Measurements from ENCODE around the gene KIAA0408. TPM values are rescaled to one million over a fixed set of nuclear protein-coding genes. Genes with fewer than 3 reads are reported as not detected.

Gene KIAA0408
- total RNA-seq, 1 experiment from 2014 or later: 0.25 TPM

DNA sequence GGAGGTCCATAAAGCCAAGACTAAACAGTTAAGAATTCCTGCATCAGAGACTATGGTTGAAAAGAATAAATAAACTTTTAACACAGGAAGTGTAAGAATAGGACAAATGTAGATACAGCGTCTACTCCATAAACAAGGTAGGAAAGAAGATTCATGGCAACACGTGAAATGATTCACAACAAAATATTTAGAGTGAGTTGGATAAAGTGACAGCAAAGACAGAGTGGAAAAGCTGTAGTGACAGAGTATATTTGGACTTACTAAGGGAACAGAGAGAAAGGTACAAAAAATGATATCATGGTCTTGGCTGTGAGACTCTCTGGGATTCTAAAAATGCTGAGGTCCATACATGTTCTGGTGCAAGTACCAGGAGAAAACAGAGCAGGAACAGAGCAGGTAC is 21.9 kb upstream of the KIAA0408 start (continued):
- no peak for TF ChIP-seq SIN3A (IDR thresholded peaks at IDR 0.05; ENCODE audit: low read depth)

DNA sequence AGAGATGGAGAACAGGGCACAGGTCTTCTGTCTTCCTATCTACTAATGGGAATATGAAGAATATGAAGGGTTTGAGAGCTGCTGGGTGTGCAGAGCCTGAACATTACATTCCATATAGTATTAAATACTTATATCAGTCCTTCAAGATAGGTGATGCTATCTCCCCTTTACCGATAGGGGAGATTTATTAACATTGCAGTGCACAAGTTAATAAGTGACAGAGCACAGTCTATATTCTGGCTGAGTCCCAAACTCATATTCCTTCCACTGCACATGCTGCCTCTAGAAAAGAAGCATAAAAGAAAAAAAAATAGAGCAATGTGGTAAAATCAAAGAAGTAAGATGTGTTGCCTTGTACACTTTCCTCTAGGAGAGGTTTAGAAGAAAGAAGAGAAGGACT is 18.5 kb upstream of the KIAA0408 start:
- Histone ChIP-seq H3K36me3 (ENCODE audit: control insufficient read depth in 1 of 2, insufficient read depth in 2 of 2, low read length in 2 of 2) (no peaks in the 10 kb centered on the region), H3K79me2 (ENCODE audit: insufficient read depth, low read length) (no peaks in the 10 kb centered on the region), H3K9me3 (ENCODE audit: control insufficient read depth in 1 of 2, insufficient read depth in 1 of 2, low read depth in 1 of 2, low read length in 2 of 2) (no peaks in the 10 kb centered on the region), H3K27me3 (ENCODE audit: insufficient read depth, low read length) (no peaks in the 10 kb centered on the region), H2AFZ (ENCODE audit: low read depth, low read length, poor library complexity, severe bottlenecking) (no peak overlapping the region), H3K9ac (ENCODE audit: low read length) (no peak overlapping the region), H3K4me3 (replicated peaks in 1 of 2; ENCODE audit: low read depth in 1 of 2, low read length in 2 of 2) (no peak overlapping the region), H3K27ac (ENCODE audit: low read depth, low read length) (no peak overlapping the region), H3K4me2 (ENCODE audit: low read length) (no peak overlapping the region), H3K9me2 (ENCODE audit: insufficient read depth) (no peaks in the 10 kb centered on the region), H4K20me1 (ENCODE audit: insufficient read depth) (no peaks in the 10 kb centered on the region), H3K4me1 (ENCODE audit: control insufficient read depth in 1 of 2, insufficient read depth in 2 of 2, low read length in 2 of 2) (peaks cover 0 to 7% of the 10 kb centered on the region in 2 experiments; a peak in 1 of 4 replicates)
- intact Hi-C loops (cut with micrococcal nuclease): no loop called here
- no TSS peak for BruUV-seq (replicated peaks)
- TF ChIP-seq ZNF274 (IDR thresholded peaks at IDR 0.05; ENCODE audit: low read depth, low read length) (no peak), SP1 (IDR thresholded peaks at IDR 0.05; ENCODE audit: low read depth) (no peak), ZFX (IDR thresholded peaks at IDR 0.05) (no peak), JUND (IDR thresholded peaks at IDR 0.05) (no peak), EZH2phosphoT487 (IDR thresholded peaks at IDR 0.05; ENCODE audit: borderline replicate concordance) (no peak), CEBPB (IDR thresholded peaks at IDR 0.05; ENCODE audit: low read depth) (no peak), YY1 (IDR thresholded peaks at IDR 0.05; ENCODE audit: extremely low read depth, insufficient replicate concordance, low read depth, low read length) (no peak), RAD21 (IDR thresholded peaks at IDR 0.05; ENCODE audit: low read depth) (no peak), FOSL1 (IDR thresholded peaks at IDR 0.05; ENCODE audit: low read depth) (no peak), POLR2AphosphoS5 (IDR thresholded peaks at IDR 0.05; ENCODE audit: low read depth, low read length) (no peak), SRF (IDR thresholded peaks at IDR 0.05; ENCODE audit: low read depth) (no peak), ELF1 (IDR thresholded peaks at IDR 0.05; ENCODE audit: borderline replicate concordance, low read depth) (no peak), SIN3A (IDR thresholded peaks at IDR 0.05; ENCODE audit: low read depth) (no peak)
- TF ChIP-seq, protein P1, sequence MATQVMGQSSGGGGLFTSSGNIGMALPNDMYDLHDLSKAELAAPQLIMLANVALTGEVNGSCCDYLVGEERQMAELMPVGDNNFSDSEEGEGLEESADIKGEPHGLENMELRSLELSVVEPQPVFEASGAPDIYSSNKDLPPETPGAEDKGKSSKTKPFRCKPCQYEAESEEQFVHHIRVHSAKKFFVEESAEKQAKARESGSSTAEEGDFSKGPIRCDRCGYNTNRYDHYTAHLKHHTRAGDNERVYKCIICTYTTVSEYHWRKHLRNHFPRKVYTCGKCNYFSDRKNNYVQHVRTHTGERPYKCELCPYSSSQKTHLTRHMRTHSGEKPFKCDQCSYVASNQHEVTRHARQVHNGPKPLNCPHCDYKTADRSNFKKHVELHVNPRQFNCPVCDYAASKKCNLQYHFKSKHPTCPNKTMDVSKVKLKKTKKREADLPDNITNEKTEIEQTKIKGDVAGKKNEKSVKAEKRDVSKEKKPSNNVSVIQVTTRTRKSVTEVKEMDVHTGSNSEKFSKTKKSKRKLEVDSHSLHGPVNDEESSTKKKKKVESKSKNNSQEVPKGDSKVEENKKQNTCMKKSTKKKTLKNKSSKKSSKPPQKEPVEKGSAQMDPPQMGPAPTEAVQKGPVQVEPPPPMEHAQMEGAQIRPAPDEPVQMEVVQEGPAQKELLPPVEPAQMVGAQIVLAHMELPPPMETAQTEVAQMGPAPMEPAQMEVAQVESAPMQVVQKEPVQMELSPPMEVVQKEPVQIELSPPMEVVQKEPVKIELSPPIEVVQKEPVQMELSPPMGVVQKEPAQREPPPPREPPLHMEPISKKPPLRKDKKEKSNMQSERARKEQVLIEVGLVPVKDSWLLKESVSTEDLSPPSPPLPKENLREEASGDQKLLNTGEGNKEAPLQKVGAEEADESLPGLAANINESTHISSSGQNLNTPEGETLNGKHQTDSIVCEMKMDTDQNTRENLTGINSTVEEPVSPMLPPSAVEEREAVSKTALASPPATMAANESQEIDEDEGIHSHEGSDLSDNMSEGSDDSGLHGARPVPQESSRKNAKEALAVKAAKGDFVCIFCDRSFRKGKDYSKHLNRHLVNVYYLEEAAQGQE (IDR thresholded peaks at IDR 0.05; ENCODE audit: low read depth): no peak
- TF ChIP-seq, protein P2, sequence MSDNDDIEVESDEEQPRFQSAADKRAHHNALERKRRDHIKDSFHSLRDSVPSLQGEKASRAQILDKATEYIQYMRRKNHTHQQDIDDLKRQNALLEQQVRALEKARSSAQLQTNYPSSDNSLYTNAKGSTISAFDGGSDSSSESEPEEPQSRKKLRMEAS (IDR thresholded peaks at IDR 0.05): no peak
- TF ChIP-seq, protein P3, sequence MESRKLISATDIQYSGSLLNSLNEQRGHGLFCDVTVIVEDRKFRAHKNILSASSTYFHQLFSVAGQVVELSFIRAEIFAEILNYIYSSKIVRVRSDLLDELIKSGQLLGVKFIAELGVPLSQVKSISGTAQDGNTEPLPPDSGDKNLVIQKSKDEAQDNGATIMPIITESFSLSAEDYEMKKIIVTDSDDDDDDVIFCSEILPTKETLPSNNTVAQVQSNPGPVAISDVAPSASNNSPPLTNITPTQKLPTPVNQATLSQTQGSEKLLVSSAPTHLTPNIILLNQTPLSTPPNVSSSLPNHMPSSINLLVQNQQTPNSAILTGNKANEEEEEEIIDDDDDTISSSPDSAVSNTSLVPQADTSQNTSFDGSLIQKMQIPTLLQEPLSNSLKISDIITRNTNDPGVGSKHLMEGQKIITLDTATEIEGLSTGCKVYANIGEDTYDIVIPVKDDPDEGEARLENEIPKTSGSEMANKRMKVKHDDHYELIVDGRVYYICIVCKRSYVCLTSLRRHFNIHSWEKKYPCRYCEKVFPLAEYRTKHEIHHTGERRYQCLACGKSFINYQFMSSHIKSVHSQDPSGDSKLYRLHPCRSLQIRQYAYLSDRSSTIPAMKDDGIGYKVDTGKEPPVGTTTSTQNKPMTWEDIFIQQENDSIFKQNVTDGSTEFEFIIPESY (IDR thresholded peaks at IDR 0.05; ENCODE audit: extremely low read depth, insufficient replicate concordance, low read length): no peak
- no peak for ATAC-seq
- ChIA-PET POLR2A (no interaction called here), RAD21 (ENCODE audit: low non-redundant PET in 1 of 2, low total read pairs in 2 of 2, uncharacterized antibody in 2 of 2, unreplicated experiment in 2 of 2) (no interaction called here), CTCF (no interaction called here)
- DNase-seq (ENCODE audit: low read depth, low spot score): no peak
